Hepatocyte (in vitro differentiated cells): ENCODE results near the gene TNNI3.

ENCODE experiments used
- CTCF ChIP-seq: fragments of 200-600 bp; sonication (generic); IDR thresholded peaks from 2 replicates; pipeline ENCODE4 v1.5.1; 2016; ENCODE audit warnings: antibody characterized with exemption, mild to moderate bottlenecking; ENCODE audit not compliant: poor library complexity
- EZH2phosphoT487 ChIP-seq: fragments of 200-600 bp; sonication (generic); IDR thresholded peaks from one replicate; pipeline ENCODE4 v1.6.1; 2018; ENCODE audit warnings: antibody characterized with exemption, mild to moderate bottlenecking, low read depth, moderate library complexity; ENCODE audit not compliant: unreplicated experiment, severe bottlenecking

DNA sequence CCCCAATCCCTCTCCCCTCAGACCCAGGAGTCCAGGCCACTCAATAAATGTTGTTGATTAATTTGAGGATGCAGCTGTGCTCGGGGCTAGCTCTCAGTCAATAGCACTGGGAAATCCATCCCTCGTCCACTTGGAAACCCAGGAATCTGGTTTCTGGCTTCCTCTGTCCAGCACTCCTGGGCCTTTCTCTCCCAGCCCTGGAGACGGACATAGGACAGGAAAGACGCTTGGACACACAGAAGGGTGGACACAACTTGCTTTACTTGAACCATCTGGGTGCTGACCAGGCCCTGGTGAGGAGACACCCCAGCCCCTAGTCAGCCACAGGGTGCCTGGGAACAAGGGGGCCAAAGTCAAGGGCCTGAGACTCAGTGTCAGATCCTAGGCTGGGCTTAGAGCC lies 891 bp upstream of the TNNI3 start:
- no peak for TF ChIP-seq EZH2phosphoT487
- no peak for TF ChIP-seq CTCF
